OCI-LY7 (cell line): ENCODE data around the gene DNAAF2. TPM values are rescaled to one million over a fixed set of nuclear protein-coding genes. Genes with fewer than 3 reads are reported as not detected.

ENCODE experiments used
- BruUV-seq: library from RNA; stranded (reverse); fragments of 400-500 nt; replicated peaks from 2 replicates; lab custom pipeline; 2021; lab: Mats Ljungman, UMichigan
- CTCF ChIA-PET: fragments of 300-600 bp; sonication (Branson Sonifier 250); formaldehyde crosslinking; loops from one replicate; lab custom pipeline; 2022; ENCODE audit warnings: antibody characterized with exemption; ENCODE audit not compliant: unreplicated experiment; lab: Charles Lee
- POLR2A ChIA-PET: fragments of 300-600 bp; sonication (Branson Sonifier 250); formaldehyde crosslinking; loops from one replicate; lab custom pipeline; 2022; ENCODE audit warnings: antibody characterized with exemption; lab: Charles Lee
- DNase-seq: peaks from one replicate; pipeline ENCODE4 v3.0.0-alpha.2; 2015; ENCODE audit warnings: low spot score
- H2AFZ ChIP-seq: fragments of 200-600 bp; sonication (generic), shearing (Covaris generic); 2 replicates; pipeline ENCODE4 v1.6.1; 2014; ENCODE audit warnings: mild to moderate bottlenecking, antibody characterized with exemption, low read length, moderate library complexity
- H3K27ac ChIP-seq: fragments of 200-600 bp; sonication (generic); 2 replicates; pipeline ENCODE4 v1.5.1; 2014; ENCODE audit warnings: mixed run types, low read depth, mild to moderate bottlenecking, moderate library complexity, low read length, inconsistent platforms; ENCODE audit not compliant: poor library complexity, severe bottlenecking
- H3K36me3 ChIP-seq: fragments of 200-600 bp; sonication (generic); 2 replicates; pipeline ENCODE4 v1.6.1; 2014; ENCODE audit warnings: mild to moderate bottlenecking, antibody characterized with exemption, low read length, moderate library complexity, mixed read lengths; ENCODE audit not compliant: insufficient read depth
- H3K4me1 ChIP-seq: fragments of 200-600 bp; sonication (generic); 2 replicates; pipeline ENCODE4 v1.5.1; 2014; ENCODE audit warnings: mild to moderate bottlenecking, low read length; ENCODE audit not compliant: insufficient read depth, poor library complexity, severe bottlenecking
- H3K4me2 ChIP-seq: fragments of 200-600 bp; sonication (generic); 2 replicates; pipeline ENCODE4 v1.6.1; 2014; ENCODE audit warnings: mild to moderate bottlenecking, low read length
- H3K4me3 ChIP-seq: fragments of 200-600 bp; sonication (generic); 2 replicates; pipeline ENCODE4 v1.5.1; 2014; ENCODE audit warnings: mild to moderate bottlenecking, low read depth, low read length; ENCODE audit not compliant: poor library complexity, severe bottlenecking
- H3K79me2 ChIP-seq: fragments of 200-600 bp; sonication (generic); 2 replicates; pipeline ENCODE4 v1.6.1; 2016; ENCODE audit warnings: low read depth, mild to moderate bottlenecking, low read length, moderate library complexity, mixed read lengths; ENCODE audit not compliant: insufficient read depth
- H3K9me2 ChIP-seq: fragments of 200-600 bp; sonication (generic); 2 replicates; pipeline ENCODE4 v1.6.1; 2016; ENCODE audit warnings: mild to moderate bottlenecking, low read length, mixed read lengths; ENCODE audit not compliant: insufficient read depth
- H3K9me3 ChIP-seq: fragments of 200-600 bp; sonication (generic); 2 replicates; pipeline ENCODE4 v1.6.1; 2014; ENCODE audit warnings: mild to moderate bottlenecking, mixed run types, low read length, mixed read lengths
- H4K20me1 ChIP-seq: fragments of 200-600 bp; sonication (generic); 2 replicates; pipeline ENCODE4 v1.6.1; 2014; ENCODE audit warnings: mild to moderate bottlenecking, antibody characterized with exemption, low read length, moderate library complexity, mixed read lengths; ENCODE audit not compliant: insufficient read depth
- EZH2phosphoT487 ChIP-seq: fragments of 200-600 bp; sonication (generic); IDR thresholded peaks from 2 replicates; pipeline ENCODE4 v1.6.1; 2018; ENCODE audit warnings: low read depth, borderline replicate concordance, mild to moderate bottlenecking, mixed run types, antibody characterized with exemption, low read length, moderate library complexity, mixed read lengths
- intact Hi-C: fragments of 100-400 bp; cut with micrococcal nuclease; formaldehyde crosslinking; loops from one replicate; pipeline ENCODE4 v1.10.0; 2022; ENCODE audit not compliant: unreplicated experiment
- total RNA-seq, 2 experiments: library from RNA; depleted of rRNA in 1 of 2; stranded (reverse); fragments of >200 nt in 1 of 2; shearing (Covaris generic) in 1 of 2; gene quantifications; 2 replicates each; pipeline ENCODE4 v1.2.3, GENCODE V29; 2014 to 2022
- TF ChIP-seq, protein P1 (sequence below): fragments of 200-600 bp; sonication (generic); conservative IDR thresholded peaks from 2 replicates; pipeline ENCODE4 v1.5.1; 2014; ENCODE audit warnings: mild to moderate bottlenecking, antibody characterized with exemption, low read length, moderate library complexity, mixed read lengths

The DNAAF2 gene
- total RNA-seq, 2 experiments from 2014 or later: 9.7 to 14.7 TPM

DNA sequence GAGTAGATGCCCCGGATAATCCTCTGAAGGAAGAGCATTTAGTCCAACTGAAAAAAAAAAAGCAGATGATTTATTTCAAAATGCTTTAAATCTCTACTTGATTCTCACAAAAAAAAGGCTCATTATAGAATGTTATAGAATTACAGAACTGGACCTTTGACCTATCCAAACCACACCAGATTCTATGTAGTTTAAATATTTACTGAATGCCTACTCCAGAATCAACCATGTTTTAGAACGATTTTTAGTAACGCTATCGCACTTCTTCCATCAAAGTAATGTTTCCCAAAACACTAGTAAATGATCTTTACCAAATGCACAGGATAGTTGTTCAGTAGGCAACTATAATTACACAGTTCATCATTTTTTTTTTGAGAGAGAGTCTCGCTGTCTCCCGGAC is 51.4 kb downstream of the DNAAF2 start:
- Histone ChIP-seq H3K9me3 (no peaks in the 10 kb centered on the region), H3K27ac (peak overlapping the region; percentile 74), H3K79me2 (peaks cover 60% of the 10 kb centered on the region), H2AFZ (no peak overlapping the region), H3K9me2 (no peaks in the 10 kb centered on the region), H3K4me2 (peak overlapping the region; percentile 76), H3K4me1 (peaks cover 45% of the 10 kb centered on the region), H4K20me1 (peaks cover 41% of the 10 kb centered on the region), H3K4me3 (peak overlapping the region; percentile 96), H3K36me3 (peaks cover 71% of the 10 kb centered on the region)
- DNase-seq: no peak
- intact Hi-C loops: no loop called here
- TF ChIP-seq, protein P1, sequence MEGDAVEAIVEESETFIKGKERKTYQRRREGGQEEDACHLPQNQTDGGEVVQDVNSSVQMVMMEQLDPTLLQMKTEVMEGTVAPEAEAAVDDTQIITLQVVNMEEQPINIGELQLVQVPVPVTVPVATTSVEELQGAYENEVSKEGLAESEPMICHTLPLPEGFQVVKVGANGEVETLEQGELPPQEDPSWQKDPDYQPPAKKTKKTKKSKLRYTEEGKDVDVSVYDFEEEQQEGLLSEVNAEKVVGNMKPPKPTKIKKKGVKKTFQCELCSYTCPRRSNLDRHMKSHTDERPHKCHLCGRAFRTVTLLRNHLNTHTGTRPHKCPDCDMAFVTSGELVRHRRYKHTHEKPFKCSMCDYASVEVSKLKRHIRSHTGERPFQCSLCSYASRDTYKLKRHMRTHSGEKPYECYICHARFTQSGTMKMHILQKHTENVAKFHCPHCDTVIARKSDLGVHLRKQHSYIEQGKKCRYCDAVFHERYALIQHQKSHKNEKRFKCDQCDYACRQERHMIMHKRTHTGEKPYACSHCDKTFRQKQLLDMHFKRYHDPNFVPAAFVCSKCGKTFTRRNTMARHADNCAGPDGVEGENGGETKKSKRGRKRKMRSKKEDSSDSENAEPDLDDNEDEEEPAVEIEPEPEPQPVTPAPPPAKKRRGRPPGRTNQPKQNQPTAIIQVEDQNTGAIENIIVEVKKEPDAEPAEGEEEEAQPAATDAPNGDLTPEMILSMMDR: no peak
- no peak for TF ChIP-seq EZH2phosphoT487
- ChIA-PET POLR2A (interaction anchor here (4.6 kb wide), 1 partner anchor 11 kb away, joined by 32 read pairs; no protein-coding TSS in a partner anchor), CTCF (no interaction called here)
- no TSS peak for BruUV-seq

DNA sequence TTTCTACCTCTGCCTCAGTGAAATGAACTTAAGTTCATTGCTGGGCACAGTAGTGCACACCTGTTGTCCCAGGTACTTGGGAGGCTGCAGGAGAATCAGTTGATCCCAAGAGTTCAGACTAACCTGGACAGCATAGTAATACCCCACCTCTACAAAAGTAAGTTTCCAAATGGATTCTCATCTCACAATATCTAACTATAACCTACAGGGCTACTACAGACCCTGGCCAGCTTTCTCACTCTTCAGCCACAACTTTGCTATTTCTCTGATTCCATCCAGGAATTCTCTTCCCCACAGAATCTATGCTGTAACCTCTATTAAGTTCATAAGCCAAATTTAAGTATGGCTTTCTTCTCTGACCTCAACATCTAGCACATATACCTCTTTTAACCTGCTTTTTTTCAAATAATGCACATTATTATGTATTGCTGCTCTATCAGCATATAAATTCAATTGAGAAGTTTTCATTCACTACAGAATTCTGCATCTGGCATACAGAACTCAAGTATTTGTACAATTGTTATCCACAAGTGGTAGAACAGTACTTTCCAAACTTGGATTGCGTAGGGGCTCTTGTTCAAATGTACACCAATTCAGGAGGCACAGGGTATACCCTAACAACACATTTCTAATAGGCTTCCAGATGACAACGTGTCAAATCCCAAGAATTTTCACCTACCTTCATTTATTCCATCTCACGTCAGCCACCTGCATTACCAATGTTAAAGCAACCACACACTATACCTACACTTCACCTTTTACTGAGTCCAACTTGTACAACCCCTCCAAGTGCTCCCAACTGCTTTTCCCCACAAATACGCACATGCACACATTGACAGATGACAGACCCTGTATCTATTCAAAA is 52.7 kb downstream of the DNAAF2 start:
- intact Hi-C loops: no loop called here
- CTCF ChIA-PET: no interaction called here
- Histone ChIP-seq H3K79me2 (peaks cover 60% of the 10 kb centered on the region), H3K4me3 (no peak overlapping the region), H3K9me3 (no peaks in the 10 kb centered on the region), H3K36me3 (peaks cover 80% of the 10 kb centered on the region), H3K27ac (peak overlapping the region; percentile 23), H2AFZ (no peak overlapping the region), H4K20me1 (peaks cover 41% of the 10 kb centered on the region), H3K9me2 (no peaks in the 10 kb centered on the region), H3K4me2 (peak overlapping the region; percentile 76), H3K4me1 (peaks cover 40% of the 10 kb centered on the region)
- POLR2A ChIA-PET: no interaction called here
- TF ChIP-seq, protein P1: no peak
- TF ChIP-seq EZH2phosphoT487: no peak
- BruUV-seq: no TSS peak
- DNase-seq: no peak
